Hepatocyte (in vitro differentiated cells): Measurements from ENCODE around the gene CENPK.

Source experiments
- EZH2 ChIP-seq: fragments of 200-600 bp; sonication (generic); IDR thresholded peaks from 2 replicates; pipeline ENCODE4 v1.6.1; 2016; ENCODE audit warnings: antibody characterized with exemption, mild to moderate bottlenecking, borderline replicate concordance
- EZH2phosphoT487 ChIP-seq: fragments of 200-600 bp; sonication (generic); IDR thresholded peaks from one replicate; pipeline ENCODE4 v1.6.1; 2018; ENCODE audit warnings: antibody characterized with exemption, mild to moderate bottlenecking, low read depth, moderate library complexity; ENCODE audit not compliant: unreplicated experiment, severe bottlenecking
- TF ChIP-seq, protein P1 (sequence below): fragments of 200-600 bp; sonication (generic); IDR thresholded peaks from 2 replicates; pipeline ENCODE4 v1.5.1; 2016; ENCODE audit warnings: antibody characterized with exemption, mild to moderate bottlenecking; ENCODE audit not compliant: poor library complexity

DNA sequence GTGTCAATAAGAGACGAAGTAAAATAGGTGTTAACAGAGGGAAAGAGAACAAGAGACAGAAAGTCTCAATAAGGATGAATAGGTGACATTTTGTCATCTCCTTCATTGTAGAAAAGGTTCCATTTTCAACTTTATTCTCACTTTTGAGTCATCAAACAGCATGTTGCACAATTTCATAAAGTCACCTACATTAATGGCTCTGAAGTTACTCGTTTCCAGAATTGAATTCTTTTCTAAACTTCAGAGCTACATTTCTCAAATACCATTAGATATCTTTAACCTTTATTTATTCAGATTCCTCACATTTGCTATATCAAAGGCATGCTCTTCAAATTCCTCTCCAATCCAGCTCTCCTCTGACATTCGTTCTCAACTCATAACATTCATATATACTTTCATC is 94.3 kb downstream of the CENPK start:
- TF ChIP-seq, protein P1, sequence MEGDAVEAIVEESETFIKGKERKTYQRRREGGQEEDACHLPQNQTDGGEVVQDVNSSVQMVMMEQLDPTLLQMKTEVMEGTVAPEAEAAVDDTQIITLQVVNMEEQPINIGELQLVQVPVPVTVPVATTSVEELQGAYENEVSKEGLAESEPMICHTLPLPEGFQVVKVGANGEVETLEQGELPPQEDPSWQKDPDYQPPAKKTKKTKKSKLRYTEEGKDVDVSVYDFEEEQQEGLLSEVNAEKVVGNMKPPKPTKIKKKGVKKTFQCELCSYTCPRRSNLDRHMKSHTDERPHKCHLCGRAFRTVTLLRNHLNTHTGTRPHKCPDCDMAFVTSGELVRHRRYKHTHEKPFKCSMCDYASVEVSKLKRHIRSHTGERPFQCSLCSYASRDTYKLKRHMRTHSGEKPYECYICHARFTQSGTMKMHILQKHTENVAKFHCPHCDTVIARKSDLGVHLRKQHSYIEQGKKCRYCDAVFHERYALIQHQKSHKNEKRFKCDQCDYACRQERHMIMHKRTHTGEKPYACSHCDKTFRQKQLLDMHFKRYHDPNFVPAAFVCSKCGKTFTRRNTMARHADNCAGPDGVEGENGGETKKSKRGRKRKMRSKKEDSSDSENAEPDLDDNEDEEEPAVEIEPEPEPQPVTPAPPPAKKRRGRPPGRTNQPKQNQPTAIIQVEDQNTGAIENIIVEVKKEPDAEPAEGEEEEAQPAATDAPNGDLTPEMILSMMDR: no peak
- TF ChIP-seq EZH2phosphoT487 (no peak), EZH2 (no peak)
